A673 (cell line): ENCODE results near the gene RNF215. TPM values are rescaled to one million over a fixed set of nuclear protein-coding genes. Genes with fewer than 3 reads are reported as not detected.

ENCODE experiments used
- BruUV-seq: library from RNA; stranded (reverse); fragments of 400-500 nt; replicated peaks from 2 replicates; lab custom pipeline; 2021; lab: Mats Ljungman, UMichigan
- CTCF ChIA-PET: fragments of 300-600 bp; sonication (Branson Sonifier 250); formaldehyde crosslinking; loops from one replicate; lab custom pipeline; 2022; ENCODE audit warnings: antibody characterized with exemption; lab: Charles Lee
- POLR2A ChIA-PET: fragments of 300-600 bp; sonication (Branson Sonifier 250); formaldehyde crosslinking; loops from one replicate; lab custom pipeline; 2022; ENCODE audit warnings: antibody characterized with exemption; ENCODE audit not compliant: low non-redundant PET; lab: Charles Lee
- DNase-seq: peaks from one replicate; pipeline ENCODE4 v3.0.0-alpha.2; 2015; ENCODE audit warnings: low spot score
- H3K27ac ChIP-seq: fragments of 200-600 bp; sonication (generic); 2 replicates; pipeline ENCODE4 v1.5.1; 2016; ENCODE audit warnings: mixed run types, low read depth, mild to moderate bottlenecking, mixed read lengths, antibody characterized with exemption, low read length; ENCODE audit not compliant: poor library complexity, severe bottlenecking
- H3K27me3 ChIP-seq: fragments of 200-600 bp; sonication (generic); replicated peaks from 2 replicates; pipeline ENCODE4 v1.6.1; 2017; ENCODE audit warnings: mixed run types, low read depth, mild to moderate bottlenecking, mixed read lengths, antibody characterized with exemption, low read length; ENCODE audit not compliant: insufficient read depth, poor library complexity
- H3K36me3 ChIP-seq: fragments of 200-600 bp; sonication (generic); 2 replicates; pipeline ENCODE4 v1.6.1; 2016; ENCODE audit warnings: mixed run types, mild to moderate bottlenecking, mixed read lengths, antibody characterized with exemption, low read length; ENCODE audit not compliant: insufficient read depth, poor library complexity, severe bottlenecking
- H3K4me1 ChIP-seq: fragments of 200-600 bp; sonication (generic); 2 replicates; pipeline ENCODE4 v1.6.1; 2017; ENCODE audit warnings: mixed run types, mild to moderate bottlenecking, mixed read lengths, antibody characterized with exemption, low read length; ENCODE audit not compliant: insufficient read depth, poor library complexity, severe bottlenecking
- H3K4me3 ChIP-seq: fragments of 200-600 bp; sonication (generic); 2 replicates; pipeline ENCODE4 v1.5.1; 2016; ENCODE audit warnings: low read depth, mixed run types, mild to moderate bottlenecking, mixed read lengths, low read length; ENCODE audit not compliant: poor library complexity, severe bottlenecking
- H3K9me3 ChIP-seq: fragments of 200-600 bp; sonication (generic); 2 replicates; pipeline ENCODE4 v1.6.1; 2016; ENCODE audit warnings: mixed run types, low read depth, mild to moderate bottlenecking, mixed read lengths, antibody characterized with exemption, low read length; ENCODE audit not compliant: poor library complexity, severe bottlenecking
- EZH2 ChIP-seq: fragments of 200-600 bp; sonication (generic); IDR thresholded peaks from 2 replicates; pipeline ENCODE4 v1.6.1; 2017; ENCODE audit warnings: borderline replicate concordance, low read depth, mild to moderate bottlenecking, mixed read lengths, antibody characterized with exemption, low read length; ENCODE audit not compliant: poor library complexity, severe bottlenecking
- intact Hi-C: fragments of 100-400 bp; cut with micrococcal nuclease; formaldehyde crosslinking; loops from one replicate; pipeline ENCODE4 v1.10.0; 2022; ENCODE audit not compliant: unreplicated experiment
- total RNA-seq: library from RNA; stranded (reverse); gene quantifications from 2 replicates; pipeline ENCODE4 v1.2.3, GENCODE V29; 2021
- TF ChIP-seq, protein P1 (sequence below): fragments of 300-800, 200-600 bp; sonication (generic); conservative IDR thresholded peaks from 2 replicates; pipeline ENCODE4 v1.5.1; 2017; ENCODE audit warnings: low read depth, mild to moderate bottlenecking, antibody characterized with exemption, low read length, moderate library complexity, mixed read lengths

Gene RNF215
- total RNA-seq, 1 experiment from 2014 or later = 18.9 TPM

DNA sequence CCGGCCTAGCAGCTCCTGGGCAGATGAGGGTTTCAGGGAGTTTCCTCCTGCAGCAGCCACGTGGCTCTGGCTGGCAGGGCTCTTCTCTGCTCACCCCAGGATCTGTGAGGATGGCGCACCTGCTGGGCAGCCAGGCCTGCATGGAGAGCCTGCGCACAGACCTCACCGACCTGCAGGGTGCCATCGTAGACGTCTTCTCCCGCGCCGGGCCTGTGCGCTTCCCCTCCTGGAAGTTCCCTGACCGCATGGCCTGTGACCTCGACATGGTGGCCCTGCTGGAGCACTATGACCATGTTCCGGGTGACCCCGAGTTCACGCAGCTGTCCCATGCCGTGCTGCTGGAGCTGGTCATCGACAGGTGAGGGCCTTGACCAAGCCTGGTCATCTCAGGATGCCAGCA lies 21.3 kb downstream of the RNF215 start:
- DNase-seq = no peak
- intact Hi-C loops = no loop called here
- Histone ChIP-seq H3K27ac (no peak overlapping the region), H3K4me1 (no peaks in the 10 kb centered on the region), H3K9me3 (no peaks in the 10 kb centered on the region), H3K27me3 (no peaks in the 10 kb centered on the region), H3K36me3 (no peaks in the 10 kb centered on the region), H3K4me3 (no peak overlapping the region)
- CTCF ChIA-PET = no interaction called here
- BruUV-seq = no TSS peak
- POLR2A ChIA-PET = no interaction called here
- TF ChIP-seq EZH2 = no peak
- TF ChIP-seq, protein P1, sequence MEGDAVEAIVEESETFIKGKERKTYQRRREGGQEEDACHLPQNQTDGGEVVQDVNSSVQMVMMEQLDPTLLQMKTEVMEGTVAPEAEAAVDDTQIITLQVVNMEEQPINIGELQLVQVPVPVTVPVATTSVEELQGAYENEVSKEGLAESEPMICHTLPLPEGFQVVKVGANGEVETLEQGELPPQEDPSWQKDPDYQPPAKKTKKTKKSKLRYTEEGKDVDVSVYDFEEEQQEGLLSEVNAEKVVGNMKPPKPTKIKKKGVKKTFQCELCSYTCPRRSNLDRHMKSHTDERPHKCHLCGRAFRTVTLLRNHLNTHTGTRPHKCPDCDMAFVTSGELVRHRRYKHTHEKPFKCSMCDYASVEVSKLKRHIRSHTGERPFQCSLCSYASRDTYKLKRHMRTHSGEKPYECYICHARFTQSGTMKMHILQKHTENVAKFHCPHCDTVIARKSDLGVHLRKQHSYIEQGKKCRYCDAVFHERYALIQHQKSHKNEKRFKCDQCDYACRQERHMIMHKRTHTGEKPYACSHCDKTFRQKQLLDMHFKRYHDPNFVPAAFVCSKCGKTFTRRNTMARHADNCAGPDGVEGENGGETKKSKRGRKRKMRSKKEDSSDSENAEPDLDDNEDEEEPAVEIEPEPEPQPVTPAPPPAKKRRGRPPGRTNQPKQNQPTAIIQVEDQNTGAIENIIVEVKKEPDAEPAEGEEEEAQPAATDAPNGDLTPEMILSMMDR = no peak

DNA sequence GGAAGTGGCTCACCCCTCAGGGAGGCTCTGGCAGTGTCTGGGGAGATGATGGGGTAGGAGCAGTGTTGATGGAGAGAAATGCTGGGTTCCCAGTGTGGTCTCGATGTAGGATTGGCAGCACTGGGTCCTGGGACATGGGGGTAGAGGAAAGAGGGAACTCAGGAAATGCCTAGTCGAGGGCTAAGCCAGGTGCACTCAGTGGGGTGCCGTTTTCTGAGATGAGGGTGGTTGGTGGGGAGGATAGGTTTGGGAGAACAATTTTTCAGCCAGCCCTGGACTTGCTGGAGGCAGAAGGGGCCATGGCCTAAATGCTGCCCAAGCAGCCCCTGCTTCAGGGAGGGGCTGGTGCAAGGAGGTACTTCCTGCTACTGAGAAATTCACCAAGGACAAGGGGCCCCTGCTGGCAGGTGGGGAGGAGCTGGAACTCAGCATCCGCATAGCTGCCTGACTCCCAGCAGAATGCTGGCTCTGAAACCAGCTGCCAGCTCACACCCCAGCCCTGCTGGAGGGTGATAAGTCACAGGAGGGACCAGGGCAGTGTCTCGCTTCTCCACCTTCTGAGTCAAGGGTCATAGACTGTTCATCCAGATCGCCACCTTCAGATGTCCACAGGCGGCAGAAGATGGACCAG lies 24.4 kb downstream of the RNF215 start:
- no peak for DNase-seq
- POLR2A ChIA-PET = no interaction called here
- H3K4me3 ChIP-seq = no peak overlapping the region
- TF ChIP-seq EZH2 = no peak
- TF ChIP-seq, protein P1 = no peak
- no peak overlapping the region for H3K27ac ChIP-seq
- no peaks in the 10 kb centered on the region for H3K9me3 ChIP-seq
- H3K36me3 ChIP-seq = no peaks in the 10 kb centered on the region
- peaks cover 2% of the 10 kb centered on the region for H3K4me1 ChIP-seq
- CTCF ChIA-PET = no interaction called here
- no TSS peak for BruUV-seq
- intact Hi-C loops = no loop called here
- H3K27me3 ChIP-seq = no peaks in the 10 kb centered on the region

DNA sequence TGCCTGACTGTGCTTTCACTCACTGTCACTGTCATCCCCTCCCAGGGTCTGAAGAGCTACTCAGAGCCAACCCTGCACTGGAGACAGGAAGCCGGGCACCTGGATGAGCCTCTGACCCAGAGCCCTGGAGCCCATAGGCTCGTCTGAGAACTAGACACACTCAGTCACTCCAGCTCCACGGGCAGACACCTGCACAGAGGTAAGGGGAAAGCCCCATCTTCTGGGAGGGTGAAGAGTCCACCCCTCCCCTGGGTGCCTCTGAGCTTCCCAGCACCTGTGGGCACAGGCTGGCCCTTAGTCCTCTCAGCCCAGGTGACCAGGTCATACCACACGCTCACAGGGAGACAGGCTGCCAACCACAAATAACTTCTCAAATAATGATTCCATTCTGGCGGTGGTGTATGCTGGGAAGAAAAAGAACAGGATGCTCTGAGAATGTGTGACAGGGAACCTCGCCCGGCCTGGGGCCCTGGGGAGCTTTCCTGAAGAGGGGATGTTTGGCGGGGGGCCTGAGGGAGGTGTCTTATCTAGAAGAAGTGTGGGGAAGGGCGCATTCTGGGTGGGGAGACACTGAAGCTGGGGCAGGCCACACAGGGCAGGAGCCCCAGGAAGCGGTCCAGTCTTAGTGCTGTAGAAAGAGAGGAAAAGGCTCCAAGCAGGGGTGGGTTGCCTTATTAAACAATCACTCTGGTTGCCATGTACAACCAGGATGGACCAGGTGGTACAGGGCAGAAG lies 25.1 kb downstream of the RNF215 start:
- intact Hi-C loops = no loop called here
- ChIA-PET CTCF (no interaction called here), POLR2A (no interaction called here)
- BruUV-seq = no TSS peak
- peaks cover 9% of the 10 kb centered on the region for H3K4me1 ChIP-seq
- no peaks in the 10 kb centered on the region for H3K9me3 ChIP-seq
- H3K27me3 ChIP-seq = no peaks in the 10 kb centered on the region
- H3K36me3 ChIP-seq = no peaks in the 10 kb centered on the region
- no peak overlapping the region for H3K4me3 ChIP-seq
- no peak overlapping the region for H3K27ac ChIP-seq
- no peak for TF ChIP-seq EZH2
- TF ChIP-seq, protein P1 = no peak
- no peak for DNase-seq
